Hair follicular keratinocyte (primary cell): ENCODE measurements around the gene CDKN2D. TPM values are rescaled to one million over a fixed set of nuclear protein-coding genes. Genes with fewer than 3 reads are reported as not detected.

ENCODE experiments used
- total RNA-seq: library from RNA; depleted of rRNA; stranded (reverse); fragments of >200 nt; gene quantifications from 2 replicates; pipeline ENCODE4 v1.2.3, GENCODE V29; 2015

CDKN2D gene
- 5.1 and 5.9 TPM in 2 replicates for total RNA-seq

GRCh38 chr19:10568826-10569651 is at the start of gene CDKN2D:
Gene CDKN2D, minus strand, starts transcription at chr19:10568979. Its CDS starts 326 bp downstream, at chr19:10568653.

GRCh38 chr19:10587022-10587838 is 18.5 kb upstream of the CDKN2D start, which contains the start of gene AP1M2:
Gene AP1M2, minus strand, starts transcription at chr19:10587312. Its CDS starts 81 bp downstream, at chr19:10587231.

GRCh38 chr19:10565567-10566407 is 3.0 kb downstream of the CDKN2D start, which contains the start of gene KRI1:
Gene KRI1, minus strand, starts transcription at chr19:10566010. Its CDS starts 11 bp downstream, at chr19:10565999.

GRCh38 chr19:10543420-10544241 is 25.1 kb downstream of the CDKN2D start, which contains the start of gene ATG4D:
Gene ATG4D, plus strand, starts transcription at chr19:10543904. Its CDS starts 187 bp downstream, at chr19:10544091.

GRCh38 chr19:10517361-10517759 is 51.4 kb downstream of the CDKN2D start, which contains the start of gene S1PR5:
Gene S1PR5, minus strand, starts transcription at chr19:10517447. Its CDS starts 2,436 bp downstream, at chr19:10515011.

Other genes starting within 250 kb of the CDKN2D start
- gene RAVER1, start 235.4 kb downstream of the CDKN2D start, total RNA-seq, result 17.8 and 20.3 TPM in 2 replicates
- 1.6 and 5.7 TPM in 2 replicates for gene ICAM3, start 229.4 kb downstream of the CDKN2D start, total RNA-seq
- gene TYK2, start 188.4 kb downstream of the CDKN2D start, total RNA-seq, result 63.7 and 74.0 TPM in 2 replicates
- 172 and 200 TPM in 2 replicates for gene CDC37, start 165.4 kb downstream of the CDKN2D start, total RNA-seq
- gene PDE4A, start 148.4 kb downstream of the CDKN2D start, total RNA-seq, result 0.15 and 1.3 TPM in 2 replicates
- 50.0 and 61.7 TPM in 2 replicates for gene KEAP1, start 65.6 kb downstream of the CDKN2D start, total RNA-seq
- 22.5 and 27.2 TPM in 2 replicates for gene S1PR5, start 51.5 kb downstream of the CDKN2D start, total RNA-seq
- gene ATG4D, start 25.1 kb downstream of the CDKN2D start, total RNA-seq, result 27.9 and 33.9 TPM in 2 replicates
- 11.6 and 17.7 TPM in 2 replicates for gene KRI1, start 3.0 kb downstream of the CDKN2D start, total RNA-seq
- 78.9 and 111 TPM in 2 replicates for gene AP1M2, start 18.3 kb upstream of the CDKN2D start, total RNA-seq
- 18.8 and 43.9 TPM in 2 replicates for gene SLC44A2, start 56.6 kb upstream of the CDKN2D start, total RNA-seq
- gene ILF3, start 85.4 kb upstream of the CDKN2D start, total RNA-seq, result 73.8 and 120 TPM in 2 replicates
- 18.0 and 25.2 TPM in 2 replicates for gene QTRT1, start 132.5 kb upstream of the CDKN2D start, total RNA-seq
- 67.5 and 69.0 TPM in 2 replicates for gene DNM2, start 149.1 kb upstream of the CDKN2D start, total RNA-seq